ENCODE data around the gene RCAN2. TPM values are rescaled to one million over a fixed set of nuclear protein-coding genes. Genes with fewer than 3 reads are reported as not detected.

RCAN2 gene
- total RNA-seq, 1 donor from 2014 or later, result 5.8 TPM

DNA sequence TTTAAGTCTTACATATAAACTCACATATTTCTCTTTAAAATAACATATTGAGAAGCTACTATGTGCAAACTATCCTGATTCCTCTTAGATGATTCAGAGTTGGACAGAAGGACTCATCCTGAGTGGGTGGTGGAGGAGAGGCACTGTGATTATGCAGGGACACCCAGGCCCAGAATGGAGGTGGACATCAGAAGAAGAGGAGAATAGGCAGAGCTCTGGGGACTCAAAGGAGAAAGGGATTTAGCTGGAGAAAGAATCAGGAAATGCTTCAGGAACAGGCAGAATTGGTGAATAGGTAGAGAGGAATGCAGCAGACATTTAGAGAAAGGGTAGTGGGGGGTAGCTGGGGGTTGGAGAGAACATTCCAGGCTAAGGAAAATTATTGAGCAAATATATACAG lies 17.4 kb downstream of the RCAN2 start:
- Histone ChIP-seq H3K79me2 (ENCODE audit: low read depth) (no peaks in the 10 kb centered on the region), H3K4me3 (no peak overlapping the region), H3F3A (ENCODE audit: low read depth) (no peaks in the 10 kb centered on the region), H3K9ac (no peak overlapping the region), H2AFZ (replicated peaks) (no peak overlapping the region), H3K4me2 (no peak overlapping the region), H3K27me3 (no peaks in the 10 kb centered on the region), H3K36me3 (no peaks in the 10 kb centered on the region), H3K9me3 (ENCODE audit: low read depth) (no peaks in the 10 kb centered on the region), H3K27ac (no peak overlapping the region), H4K20me1 (ENCODE audit: low read depth) (no peaks in the 10 kb centered on the region), H3K4me1 (peaks cover 7% of the 10 kb centered on the region)
- TF ChIP-seq CTCF (IDR thresholded peaks at IDR 0.05) (no peak), EZH2phosphoT487 (IDR thresholded peaks at IDR 0.05) (no peak), EZH2 (IDR thresholded peaks at IDR 0.05) (no peak)
- DNase-seq (ENCODE audit: low spot score), result no peak
- Mint-ChIP-seq H3K36me3 (no peaks in the 10 kb centered on the region), H3K27me3 (ENCODE audit: insufficient read depth, low read depth) (peaks cover 2% of the 10 kb centered on the region), H3K4me3 (no peak overlapping the region), H3K27ac (no peak overlapping the region), H3K4me1 (peaks cover 4% of the 10 kb centered on the region), H3K9me3 (peaks cover 3% of the 10 kb centered on the region)

GRCh38 chr6:46472243-46472642 lies 19.0 kb downstream of the RCAN2 start:
- H3K27ac ChIP-seq, result no peak overlapping the region
- peaks cover 11% of the 10 kb centered on the region for H3K4me1 ChIP-seq
- H3K4me2 ChIP-seq, result no peak overlapping the region
- no peak for DNase-seq (ENCODE audit: low spot score)
- H3K27me3 ChIP-seq, result no peaks in the 10 kb centered on the region
- no peaks in the 10 kb centered on the region for H4K20me1 ChIP-seq (ENCODE audit: low read depth)
- H3K36me3 ChIP-seq, result no peaks in the 10 kb centered on the region
- no peak for TF ChIP-seq EZH2phosphoT487 (IDR thresholded peaks at IDR 0.05)
- TF ChIP-seq EZH2 (IDR thresholded peaks at IDR 0.05), result no peak
- no peak for TF ChIP-seq CTCF (IDR thresholded peaks at IDR 0.05)
- H3K4me3 Mint-ChIP-seq, result no peak overlapping the region
- no peaks in the 10 kb centered on the region for H3K79me2 ChIP-seq (ENCODE audit: low read depth)
- no peak overlapping the region for H3K27ac Mint-ChIP-seq
- H3K9ac ChIP-seq, result no peak overlapping the region
- H3K27me3 Mint-ChIP-seq (ENCODE audit: insufficient read depth, low read depth), result peaks cover 3% of the 10 kb centered on the region
- H2AFZ ChIP-seq (replicated peaks), result no peak overlapping the region
- H3K9me3 ChIP-seq (ENCODE audit: low read depth), result no peaks in the 10 kb centered on the region
- peaks cover 3% of the 10 kb centered on the region for H3K9me3 Mint-ChIP-seq
- H3F3A ChIP-seq (ENCODE audit: low read depth), result no peaks in the 10 kb centered on the region
- no peaks in the 10 kb centered on the region for H3K36me3 Mint-ChIP-seq
- H3K4me1 Mint-ChIP-seq, result peaks cover 11% of the 10 kb centered on the region
- no peak overlapping the region for H3K4me3 ChIP-seq

DNA sequence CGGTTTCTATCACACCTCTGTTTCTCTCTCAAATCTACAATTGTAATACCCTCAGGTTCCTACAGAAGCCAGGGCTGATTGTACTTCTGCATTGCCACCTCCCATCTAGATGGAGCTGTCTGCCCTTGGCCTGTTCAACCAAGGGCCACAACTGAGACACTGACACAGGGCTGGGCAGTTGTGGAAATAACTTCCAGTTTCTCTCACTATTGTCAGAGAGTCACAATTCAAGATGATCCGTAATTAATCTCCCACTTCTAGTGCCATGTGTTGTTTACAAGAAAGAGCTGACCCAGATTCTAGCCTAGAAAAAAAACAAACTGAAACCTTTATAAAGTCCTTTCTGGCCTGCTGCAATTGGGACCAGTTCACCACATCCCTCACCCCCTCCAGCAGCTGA lies 22.2 kb downstream of the RCAN2 start:
- Histone ChIP-seq H3K9ac (no peak overlapping the region), H2AFZ (replicated peaks) (no peak overlapping the region), H3K79me2 (ENCODE audit: low read depth) (no peaks in the 10 kb centered on the region), H3K9me3 (ENCODE audit: low read depth) (no peaks in the 10 kb centered on the region), H3K4me2 (no peak overlapping the region), H3K27ac (no peak overlapping the region), H3F3A (ENCODE audit: low read depth) (no peaks in the 10 kb centered on the region), H3K4me1 (peaks cover 19% of the 10 kb centered on the region), H4K20me1 (ENCODE audit: low read depth) (no peaks in the 10 kb centered on the region), H3K36me3 (no peaks in the 10 kb centered on the region), H3K27me3 (no peaks in the 10 kb centered on the region), H3K4me3 (no peak overlapping the region)
- Mint-ChIP-seq H3K27ac (no peak overlapping the region), H3K36me3 (no peaks in the 10 kb centered on the region), H3K4me1 (peaks cover 35% of the 10 kb centered on the region), H3K27me3 (ENCODE audit: insufficient read depth, low read depth) (peaks cover 3% of the 10 kb centered on the region), H3K9me3 (peaks cover 3% of the 10 kb centered on the region), H3K4me3 (no peak overlapping the region)
- DNase-seq (ENCODE audit: low spot score), result no peak
- TF ChIP-seq EZH2 (IDR thresholded peaks at IDR 0.05) (no peak), CTCF (IDR thresholded peaks at IDR 0.05) (no peak), EZH2phosphoT487 (IDR thresholded peaks at IDR 0.05) (no peak)
